CD1c-positive myeloid dendritic cell (primary cell): Measurements from ENCODE around the gene IL7R.
"Not testable (repeated sequence)": the region's sequence is repeated elsewhere in the genome, so short reads cannot be mapped to it uniquely, and the experiment has no call there.

Experiments used
- DNase-seq: peaks from one replicate; pipeline ENCODE4 v3.0.0-alpha.2; 2016; ENCODE audit errors: extremely low spot score

The IL7R gene

GRCh38 chr5:35838370-35839042, 18.2 kb upstream of the IL7R start:
- DNase-seq: no peak

GRCh38 chr5:35842856-35843255, 13.8 kb upstream of the IL7R start:
- no peak for DNase-seq

GRCh38 chr5:35845508-35845907, 11.2 kb upstream of the IL7R start:
- not testable (repeated sequence) for DNase-seq

- no peak for DNase-seq
These were observed 9.2 kb upstream of the IL7R start for GRCh38 chr5:35847491-35847890.

- DNase-seq: no peak
These were observed 8.7 kb upstream of the IL7R start for GRCh38 chr5:35847961-35848360.

- DNase-seq: no peak
These were observed 6.8 kb upstream of the IL7R start for GRCh38 chr5:35849860-35850259.

- no peak for DNase-seq
These were observed 5.6 kb upstream of the IL7R start for GRCh38 chr5:35850967-35851680.

- peak; percentile 67 for DNase-seq
These were observed 4.5 kb upstream of the IL7R start for GRCh38 chr5:35852084-35852734.

- no peak for DNase-seq
These were observed 3.9 kb upstream of the IL7R start for GRCh38 chr5:35852773-35853172.

GRCh38 chr5:35853631-35854030, 3.1 kb upstream of the IL7R start:
- DNase-seq: peak; percentile 67

- peak; percentile 38 for DNase-seq
These were observed 2.4 kb upstream of the IL7R start for GRCh38 chr5:35854248-35854647.

GRCh38 chr5:35855187-35855586, 1.5 kb upstream of the IL7R start:
- DNase-seq: no peak

- DNase-seq: not testable (repeated sequence)
These were observed 416 bp upstream of the IL7R start for GRCh38 chr5:35856186-35856764.

- peak; percentile 67 for DNase-seq
These were observed 1.0 kb downstream of the IL7R start for GRCh38 chr5:35857606-35858205.

- DNase-seq: no peak
These were observed 2.5 kb downstream of the IL7R start for GRCh38 chr5:35859101-35859661.

GRCh38 chr5:35860686-35861085, 4.0 kb downstream of the IL7R start:
- DNase-seq: no peak

- DNase-seq: no peak
These were observed 5.0 kb downstream of the IL7R start for GRCh38 chr5:35861718-35862117.

- no peak for DNase-seq
These were observed 5.4 kb downstream of the IL7R start for GRCh38 chr5:35862126-35862525.

GRCh38 chr5:35863159-35863558, 6.5 kb downstream of the IL7R start:
- peak; percentile 66 for DNase-seq

GRCh38 chr5:35867998-35868397, 11.3 kb downstream of the IL7R start:
- no peak for DNase-seq

- DNase-seq: peak; percentile 74
These were observed 13.1 kb downstream of the IL7R start for GRCh38 chr5:35869685-35870277.
